NOMO-1 (cell line): ENCODE measurements around the gene CD2AP.

Experiments used
- DNase-seq, 2 experiments: peaks; one replicate each; lab custom pipeline; 2025; ENCODE audit not compliant: unreplicated experiment in 2 of 2; lab: John Stamatoyannopoulos, UW

Gene CD2AP

DNA sequence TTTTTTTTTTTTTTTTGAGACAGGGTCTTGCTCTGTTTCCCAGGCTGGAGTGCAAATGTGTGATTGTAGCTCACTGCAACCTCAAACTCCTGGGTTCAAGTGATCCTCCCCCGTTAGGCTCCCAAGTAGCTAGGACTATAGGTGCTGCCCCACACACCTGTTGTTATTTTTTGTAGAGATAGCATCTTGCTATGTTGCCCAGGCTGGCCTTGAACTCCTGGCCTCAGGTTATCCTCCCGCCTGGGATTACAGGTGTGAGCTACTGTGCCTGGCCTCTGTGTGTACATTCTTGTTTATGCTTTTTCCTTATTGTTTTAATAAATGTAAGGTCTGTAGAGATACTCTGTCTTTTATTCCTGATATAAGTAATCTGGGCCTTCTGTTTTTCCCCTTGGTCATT lies 14.8 kb downstream of the CD2AP start:
- no peak for DNase-seq

GRCh38 chr6:47495207-47495606 lies 17.6 kb downstream of the CD2AP start:
- no peak for DNase-seq

- no peak for DNase-seq
Observed at GRCh38 chr6:47495954-47496545, 18.5 kb downstream of the CD2AP start.

DNA sequence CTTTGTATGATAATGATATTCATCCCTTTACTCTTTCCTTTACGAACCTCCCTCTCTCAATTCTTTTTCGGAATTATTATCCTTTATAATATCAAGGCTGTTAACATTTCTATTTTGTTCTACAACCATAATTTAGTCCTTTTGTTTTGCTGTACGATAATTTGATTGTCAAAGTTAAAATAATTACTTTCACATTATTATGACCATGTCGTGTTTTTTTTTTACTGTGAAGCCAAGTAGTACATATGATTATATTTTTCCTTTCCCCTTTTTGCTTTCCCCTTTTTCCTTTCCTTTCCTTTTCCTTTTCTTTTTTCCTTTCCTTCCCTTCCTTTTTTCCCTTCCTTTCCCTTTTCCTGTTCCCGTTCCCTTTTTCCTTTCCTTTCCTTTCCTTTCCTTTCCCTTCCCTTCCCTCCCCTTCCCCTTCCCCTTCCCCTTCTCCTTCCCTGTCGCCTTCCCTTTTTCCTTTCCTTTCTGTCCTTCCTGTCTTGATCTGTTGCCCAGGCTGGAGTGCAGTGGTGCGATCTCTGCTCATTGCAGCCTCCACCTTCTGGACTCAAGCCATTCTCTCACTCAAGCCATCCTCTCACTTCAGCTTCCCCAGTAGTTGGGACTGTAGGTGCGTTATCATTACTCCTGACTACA lies 19.5 kb downstream of the CD2AP start:
- no peak for DNase-seq

DNA sequence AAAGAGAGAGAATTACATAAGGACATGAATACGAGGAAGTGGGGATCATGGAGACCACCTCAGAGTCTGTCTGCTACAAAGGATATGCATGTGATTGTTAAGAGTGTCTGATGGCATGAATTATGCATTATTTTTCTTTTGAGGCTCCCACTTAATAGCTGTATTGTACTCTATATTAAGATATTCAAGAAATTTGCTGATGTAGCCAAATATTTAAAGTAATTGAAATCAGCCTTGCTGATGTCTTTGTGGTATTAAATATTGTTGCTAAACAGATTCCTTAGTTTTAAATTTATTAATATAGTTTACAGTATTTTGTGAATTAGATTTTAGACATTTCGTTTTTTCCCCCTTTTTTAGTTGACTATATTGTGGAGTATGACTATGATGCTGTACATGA lies 25.3 kb downstream of the CD2AP start:
- DNase-seq: no peak

DNA sequence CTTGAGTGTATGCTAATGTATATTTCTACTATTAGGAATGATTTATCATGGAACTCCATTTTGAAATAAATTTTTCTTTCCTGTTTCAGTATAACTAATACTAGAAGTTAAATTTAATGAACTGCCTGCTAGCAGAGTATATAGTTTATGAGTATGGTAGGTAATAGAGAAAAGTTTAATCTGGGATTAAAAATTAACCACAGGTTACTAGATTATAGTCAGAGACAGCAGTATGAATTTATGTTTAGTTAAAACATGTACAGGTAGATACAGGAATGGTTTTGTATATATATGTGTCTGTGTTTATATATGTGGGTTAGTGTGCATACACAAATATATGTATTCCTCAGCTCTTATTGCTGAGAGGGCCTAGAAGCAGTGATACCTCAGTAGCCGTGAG lies 32.3 kb downstream of the CD2AP start:
- DNase-seq: no peak

GRCh38 chr6:47512872-47513271 lies 35.3 kb downstream of the CD2AP start:
- DNase-seq: no peak

GRCh38 chr6:47519279-47519678 lies 41.7 kb downstream of the CD2AP start:
- no peak for DNase-seq

DNA sequence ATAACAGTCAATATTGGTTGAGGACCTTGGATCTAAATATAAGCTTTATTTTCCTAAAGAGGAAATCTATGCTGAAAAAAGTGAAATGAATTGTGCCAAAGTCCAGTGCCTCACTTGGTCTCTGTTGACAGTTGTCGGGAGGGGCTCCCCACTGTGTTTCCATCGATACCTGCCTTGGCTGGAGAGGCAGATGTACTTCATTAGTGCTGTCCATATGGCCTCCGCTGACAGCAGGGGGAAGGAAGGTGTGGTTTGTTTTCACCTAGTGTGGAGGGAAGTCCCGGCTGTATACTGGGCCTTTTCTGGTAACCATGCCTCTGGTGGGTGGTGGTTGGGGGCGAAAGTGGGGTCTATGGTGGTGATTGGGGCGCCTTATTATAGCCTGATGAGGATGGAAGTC lies 42.7 kb downstream of the CD2AP start:
- no peak for DNase-seq

DNA sequence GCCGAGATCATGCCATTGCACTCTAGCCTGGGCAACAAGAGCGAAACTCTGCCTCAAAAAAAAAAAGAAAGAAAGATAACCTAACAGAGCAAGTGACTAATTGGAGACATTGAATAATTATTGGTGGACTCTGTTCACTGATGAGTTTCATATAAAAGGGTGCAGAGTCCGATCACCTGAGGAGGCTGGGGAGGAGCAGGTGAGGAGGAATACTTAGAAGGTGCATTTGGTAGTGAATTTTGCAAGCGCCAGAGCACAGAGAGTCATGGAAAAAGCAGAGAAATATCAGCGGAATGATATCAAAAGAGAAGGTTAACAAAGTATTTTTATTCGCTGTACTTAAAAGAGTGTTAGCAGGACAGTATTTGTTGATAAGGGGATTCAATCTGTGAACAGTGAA lies 44.4 kb downstream of the CD2AP start:
- no peak for DNase-seq

- no peak for DNase-seq
Observed at GRCh38 chr6:47524136-47524845, 46.7 kb downstream of the CD2AP start.

- no peak for DNase-seq
Observed at GRCh38 chr6:47525330-47526057, 47.9 kb downstream of the CD2AP start.

DNA sequence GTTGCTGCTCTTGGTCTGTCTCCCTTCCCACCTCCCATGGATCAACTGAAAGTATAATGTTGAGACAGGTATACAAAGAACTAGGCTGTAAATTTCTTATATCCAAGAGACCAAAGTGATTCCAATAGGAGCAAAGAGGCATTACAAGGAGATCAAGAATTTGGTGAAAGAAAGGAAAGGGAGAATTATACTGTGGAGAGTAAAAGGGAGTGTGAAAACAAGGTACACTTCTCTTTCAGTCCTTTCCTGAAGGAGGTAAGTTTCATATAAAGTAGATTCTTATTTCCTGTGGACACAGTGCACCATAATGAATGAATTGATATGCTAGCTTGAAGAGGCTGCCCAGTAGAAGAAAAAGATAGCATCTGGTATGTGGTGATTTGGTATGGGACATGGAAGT lies 49.7 kb downstream of the CD2AP start:
- DNase-seq: no peak

DNA sequence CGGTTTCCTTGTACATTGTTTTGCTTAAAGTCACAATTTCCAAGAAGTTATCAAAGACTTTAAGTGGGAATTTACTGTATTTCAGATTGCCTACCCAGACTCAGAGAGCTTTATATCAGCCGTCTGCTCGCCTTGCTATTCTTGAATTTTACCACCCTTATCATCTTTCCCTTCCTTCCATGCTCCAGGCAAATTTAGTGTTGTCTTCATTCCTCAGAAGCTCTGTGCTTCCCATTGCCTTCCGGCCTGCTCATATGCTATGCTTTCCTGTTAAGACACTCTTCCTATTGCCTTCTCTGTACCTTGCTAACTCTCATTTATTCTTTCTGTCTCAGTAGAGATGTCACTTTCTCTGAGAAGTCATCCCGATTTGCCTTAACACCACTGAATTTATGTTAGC lies 52.1 kb downstream of the CD2AP start:
- no peak for DNase-seq

DNA sequence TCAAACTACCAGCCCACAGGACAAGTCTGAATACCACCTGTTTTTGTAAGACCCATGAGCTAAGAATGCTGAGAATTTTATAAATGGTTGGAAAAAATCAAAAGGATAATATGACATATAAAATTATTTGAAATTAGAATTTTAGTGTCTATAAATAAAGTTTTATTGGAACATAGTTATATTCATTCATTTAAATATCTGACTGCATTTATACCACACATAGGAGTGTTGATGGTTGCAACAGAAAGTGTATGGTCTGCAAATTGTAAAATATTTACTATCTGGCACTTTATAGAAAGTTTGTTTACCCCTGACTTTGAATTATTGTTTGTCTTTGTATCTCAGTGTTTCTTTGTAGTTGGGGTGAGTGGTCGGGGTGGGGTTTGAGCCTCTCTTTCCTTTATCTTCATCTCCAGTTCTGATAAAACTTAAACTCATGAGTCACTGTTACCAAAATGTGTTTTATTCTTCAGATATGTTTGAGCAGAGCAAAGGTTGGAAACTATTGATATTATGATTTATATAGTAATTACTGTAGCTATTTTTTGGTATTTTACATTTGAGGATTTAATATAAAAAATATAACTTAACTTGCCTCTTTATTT lies 55.5 kb downstream of the CD2AP start:
- DNase-seq: no peak

GRCh38 chr6:47534063-47534462 lies 56.5 kb downstream of the CD2AP start:
- no peak for DNase-seq

GRCh38 chr6:47535316-47536225 lies 58.0 kb downstream of the CD2AP start:
- no peak for DNase-seq

- no peak for DNase-seq
Observed at GRCh38 chr6:47536816-47537401, 59.3 kb downstream of the CD2AP start.

DNA sequence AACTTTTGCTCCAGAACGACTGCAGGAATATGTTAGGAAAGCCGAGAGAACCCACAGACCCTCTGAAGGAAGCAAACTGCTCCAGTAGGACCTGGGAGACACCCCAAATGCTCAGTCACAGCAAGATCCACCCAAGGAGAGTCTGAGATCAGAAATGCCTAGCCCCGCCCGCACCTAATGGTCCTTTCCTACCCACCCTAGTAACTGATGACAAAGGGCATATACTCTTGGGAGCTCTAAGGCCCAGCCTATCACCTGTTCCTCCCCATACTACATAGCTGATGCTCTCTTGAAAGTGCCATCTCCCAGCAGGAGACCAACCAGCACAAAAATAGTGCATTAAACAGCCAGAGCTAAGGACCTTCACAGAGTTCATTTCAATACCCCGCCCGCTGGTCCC lies 67.6 kb downstream of the CD2AP start:
- no peak for DNase-seq

- no peak for DNase-seq
Observed at GRCh38 chr6:47551670-47552069, 74.1 kb downstream of the CD2AP start.
